Heart right ventricle (tissue), 16 donors: ENCODE measurements around the gene PLXNB2. TPM values are rescaled to one million over a fixed set of nuclear protein-coding genes. Genes with fewer than 3 reads are reported as not detected.

Source experiments
- ATAC-seq, 8 donors: fragments of 200-7000 bp; cut with Tn5 transposase; one replicate each; pipeline ENCODE4 v1.9.1; 2020; ENCODE audit warnings: mild to moderate bottlenecking in 8 of 8, moderate library complexity in 8 of 8, moderate number of reproducible peaks in 1 of 8
- DNase-seq, 2 donors: peaks; one replicate each; pipeline ENCODE4 v3.0.0-alpha.2; 2020
- H3K27ac ChIP-seq, 10 donors: fragments of 200-600 bp; sonication (generic) in 2 of 10; one replicate each; pipeline versions ENCODE4 v1.5.0 to v1.8.0; 2020 to 2022; ENCODE audit warnings: mild to moderate bottlenecking in 3 of 10
- H3K27me3 ChIP-seq, 7 donors: fragments of 200-600 bp; one replicate each; pipeline ENCODE4 v1.8.0; 2021 to 2022; ENCODE audit warnings: mild to moderate bottlenecking in 2 of 7
- H3K36me3 ChIP-seq, 9 donors: fragments of 200-600 bp; sonication (generic) in 1 of 9; one replicate each; pipeline versions ENCODE4 v1.5.0 to v1.8.0; 2020 to 2022; ENCODE audit warnings: mild to moderate bottlenecking in 2 of 9
- H3K4me1 ChIP-seq, 9 donors: fragments of 200-600 bp; sonication (generic) in 1 of 9; one replicate each; pipeline versions ENCODE4 v1.5.0 to v1.8.0; 2020 to 2022; ENCODE audit warnings: mild to moderate bottlenecking in 4 of 9
- H3K4me3 ChIP-seq, 10 donors: fragments of 200-600 bp; sonication (generic) in 2 of 10; one replicate each; pipeline versions ENCODE4 v1.5.0 to v1.8.0; 2020 to 2022; ENCODE audit warnings: mild to moderate bottlenecking in 7 of 10, moderate library complexity in 2 of 10
- H3K9me3 ChIP-seq, 11 donors: fragments of 200-600 bp in 10 of 11; sonication (generic) in 2 of 11; one replicate each; pipeline versions ENCODE4 v1.5.0 to v1.8.0; 2013 to 2022; ENCODE audit warnings: mild to moderate bottlenecking in 2 of 11, control low read depth in 1 of 11, moderate library complexity in 1 of 11
- CTCF ChIP-seq, 9 donors: fragments of 200-600 bp; sonication (generic) in 2 of 9; IDR thresholded peaks; one replicate each; pipeline versions ENCODE4 v1.5.0 to v1.8.0; 2021 to 2022; ENCODE audit warnings: antibody characterized with exemption in 9 of 9, mild to moderate bottlenecking in 5 of 9, moderate library complexity in 1 of 9
- WGBS, 2 donors: extraction: QIAGEN DNeasy Blood & Tissue Kit; methylation state at CpG; one replicate each; pipeline ENCODE4 v1.1.7; 2013; ENCODE audit warnings: inconsistent platforms in 1 of 2; 5-methylcytosine and 5-hydroxymethylcytosine counted together
- intact Hi-C, 10 donors: fragments of 100-400 bp; cut with DNase I; formaldehyde crosslinking; loops; one replicate each; pipeline versions ENCODE4 v1.11.1 to v1.14.2; 2022
- polyA plus RNA-seq, 2 donors: library from polyadenylated mRNA; stranded (reverse); fragments of 200-250 nt; gene quantifications; one replicate each; pipeline ENCODE4 v1.2.3, GENCODE V29; 2013
- total RNA-seq, 10 donors: library from RNA; stranded (reverse); fragmentation: NEBNext Ultra II Directional in 3 of 10; extraction: Animal tissue kit (Norgen Biotek cat#: 25700) in 3 of 10; gene quantifications; one replicate each; pipeline versions ENCODE4 v1.2.1 to v1.2.4, GENCODE V29; 2021 to 2023
- donor health status: Arrhythmogenic right ventricular cardiomyopathy.
- donor health status: ischemic (EF 13 %, LVEDD 7.1; RV severe dilation, severe dysfunction).
- donor health status: healthy with polysubstance abuse.
- donor health status: DM: no; HTN: yes; CAD: no.
- donor health status: DM: no; HTN: no; CAD: no.
- donor health status: ischemic (EF 25% LVEDD 6.9; RV normal size, moderate dysfunction).
- donor health status: ischemic (EF 25% LVEDD 5.7; RV mildly dilated, moderate dysfunction).
- donor health status: healthy.
- donor health status: DM: yes; HTN: yes; CAD: no.
- donor health status: Ischemic cardiomyopathy.
- donor health status: ischemic (EF 35%, LVEDD 5.7; RV mildly dilated, moderate dysfunction).
- donor health status: nonischemic (EF 11% LVEDD 7.7; RV severe dilation, severe dysfunction).
- donor health status: DM: yes; HTN: yes; CAD: no.
- donor health status: PGD.
- donor health status: ischemic (EF 29% LVEDD 5.4; RV normal size, mild dysfunction).
- donor health status: nonischemic (EF 23%, LVEDD 6.1; RV moderate dilation, normal function).

The PLXNB2 gene
- total and polyA plus RNA-seq, 12 donors, result 33.5 to 101 (median 57.8) TPM

- 82 to 90% methylated on average over 20 of the region's 20 CpGs for WGBS, 2 donors
- Histone ChIP-seq H3K27me3 (no peaks in the 10 kb centered on the region), H3K4me3 (peak overlapping the region in 3 of 10 donors; percentile 68 to 100 (median 77)), H3K27ac (no peak overlapping the region), H3K36me3 (peaks cover 0 to 31% (median 0%) of the 10 kb centered on the region in 9 donors), H3K4me1 (peaks cover 42 to 72% (median 60%) of the 10 kb centered on the region in 9 donors), H3K9me3 (no peaks in the 10 kb centered on the region)
- ATAC-seq (no peak), DNase-seq (no peak)
- TF ChIP-seq CTCF (IDR thresholded peaks at IDR 0.05), result no peak
- intact Hi-C loops, result loop anchor here in 5 of 10 donors (10.0 kb wide), 2 partner anchors 258 to 278 kb away; partner anchors contain the start of genes LMF2 (in 4 of the 5), NCAPH2 (in 4 of the 5) and SCO2 (in 1 of the 5)
Observed at GRCh38 chr22:50246242-50247175, 60.9 kb downstream of the PLXNB2 start.

GRCh38 chr22:50245214-50246072 is 62.0 kb downstream of the PLXNB2 start:
- Histone ChIP-seq H3K4me3 (peak overlapping the region; percentile 68 to 100 (median 77)), H3K36me3 (peaks cover 0 to 34% (median 1%) of the 10 kb centered on the region in 9 donors), H3K27me3 (no peaks in the 10 kb centered on the region), H3K9me3 (no peaks in the 10 kb centered on the region), H3K4me1 (peaks cover 41 to 73% (median 59%) of the 10 kb centered on the region in 9 donors), H3K27ac (peak overlapping the region in 9 of 10 donors; percentile 79 to 96 (median 86))
- WGBS, 2 donors, result 13 to 14% methylated on average over 44 to 53 of the region's 53 CpGs
- TF ChIP-seq CTCF (IDR thresholded peaks at IDR 0.05), result no peak
- intact Hi-C loops, result loop anchor here in 5 of 10 donors (2.0 to 10.0 kb wide), 3 partner anchors 97 to 279 kb away; partner anchors contain the start of genes LMF2 (in 4 of the 5), NCAPH2 (in 4 of the 5), PPP6R2 (in 2 of the 5) and SCO2 (in 1 of the 5)
- DNase-seq (no peak), ATAC-seq (peak in 7 of 8 donors; percentile 20 to 59 (median 38))

DNA sequence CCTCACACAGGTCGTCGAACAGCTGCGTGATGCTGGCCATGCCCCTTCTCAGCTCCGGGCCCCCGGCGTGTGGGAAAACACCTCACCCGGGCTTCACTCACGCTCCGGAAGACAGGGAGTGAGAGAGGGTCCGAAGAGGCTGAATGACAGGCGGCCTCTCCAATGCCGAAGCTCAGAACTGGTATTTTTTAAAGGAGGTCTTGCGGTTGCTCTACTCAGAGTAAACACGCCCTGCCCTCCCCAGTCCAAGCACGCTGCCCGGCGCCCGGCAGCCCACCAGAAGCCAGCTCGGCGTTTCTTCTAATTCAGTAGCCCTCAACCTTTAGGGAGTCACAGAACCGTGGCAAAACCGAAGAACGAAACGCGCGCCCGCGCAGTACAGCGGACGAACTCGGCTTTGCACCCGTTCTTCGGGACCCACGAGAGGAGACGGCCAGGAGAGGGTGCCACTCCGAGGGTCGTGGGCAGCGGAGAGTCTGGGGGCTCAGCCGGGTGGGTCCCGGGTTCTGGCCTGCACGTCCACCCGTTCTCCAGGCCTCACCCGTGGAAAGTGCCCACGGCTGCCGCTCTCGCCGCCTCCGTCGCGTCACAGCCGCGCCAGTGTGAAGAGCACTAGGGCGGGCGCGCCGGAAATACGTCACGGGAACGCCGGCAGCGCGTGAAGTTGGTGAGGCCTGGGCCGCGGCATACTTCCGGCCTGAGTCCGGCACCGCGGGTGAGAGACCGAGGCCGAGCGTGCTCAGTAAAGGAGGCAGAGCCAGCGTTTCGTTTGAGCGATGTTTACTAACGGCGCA is 62.8 kb downstream of the PLXNB2 start, which contains the start of gene TUBGCP6:
TSS of gene TUBGCP6 (minus strand) at position 604 of the 794 bp plus-strand sequence. CDS start at position 40, 564 bp downstream.
- ATAC-seq (peak; percentile 90 to 96 (median 94)), DNase-seq (peak; percentile 95)
- Histone ChIP-seq H3K4me3 (peak within 1 kb of the TSS; percentile 68 to 100 (median 77)), H3K27ac (peak within 1 kb of the TSS; percentile 28 to 96 (median 86)), H3K9me3 (no peaks in the 10 kb centered on the region), H3K27me3 (no peaks in the 10 kb centered on the region), H3K4me1 (peaks cover 34 to 65% (median 51%) of the 10 kb centered on the region in 9 donors), H3K36me3 (peaks cover 0 to 42% (median 8%) of the 10 kb centered on the region in 9 donors)
- 0 to 1% methylated on average over 76 of the region's 76 CpGs for whole genome bisulfite sequencing, 2 donors
- TF ChIP-seq CTCF (IDR thresholded peaks at IDR 0.05), result peak in 3 of 9 donors; percentile 40 to 41 (median 40)
- intact Hi-C loops, result loop anchor here in 5 of 10 donors (2.0 to 10.0 kb wide), 4 partner anchors 98 to 378 kb away; partner anchors contain the start of genes LMF2 (in 4 of the 5), NCAPH2 (in 4 of the 5), PPP6R2 (in 2 of the 5) and SCO2 (in 1 of the 5)
